Esophagus squamous epithelium (tissue), 5 donors: Measurements from ENCODE around the gene CNPPD1. TPM values are rescaled to one million over a fixed set of nuclear protein-coding genes. Genes with fewer than 3 reads are reported as not detected.

Experiments
- DNase-seq: peaks from one replicate; lab custom pipeline; 2025; lab: John Stamatoyannopoulos, UW
- H3K27ac ChIP-seq, 4 donors: fragments of 200-600 bp; sonication (generic); one replicate each; pipeline ENCODE4 v1.5.1; 2016 to 2019; ENCODE audit warnings: mild to moderate bottlenecking in 1 of 4
- H3K27me3 ChIP-seq, 4 donors: fragments of 200-600 bp; sonication (generic); 1 replicate in 3 of 4; 2 replicates in 1 of 4; pipeline versions ENCODE4 v1.5.1 to v1.6.0; 2017 to 2021; ENCODE audit warnings: antibody characterized with exemption in 1 of 4
- H3K36me3 ChIP-seq, 3 donors: fragments of 200-600 bp; sonication (generic); one replicate each; pipeline ENCODE4 v1.5.1; 2016 to 2019
- H3K4me1 ChIP-seq, 3 donors: fragments of 200-600 bp; sonication (generic); one replicate each; pipeline ENCODE4 v1.5.1; 2017 to 2019
- H3K4me3 ChIP-seq, 4 donors: fragments of 200-600 bp; sonication (generic); 1 replicate in 3 of 4; 2 replicates in 1 of 4; pipeline ENCODE4 v1.5.1; 2016 to 2019; ENCODE audit warnings: mild to moderate bottlenecking in 2 of 4, moderate library complexity in 1 of 4
- H3K9me3 ChIP-seq, 3 donors: fragments of 200-600 bp; sonication (generic); one replicate each; pipeline ENCODE4 v1.5.1; 2016 to 2019
- CTCF ChIP-seq, 6 experiments: fragments of 450-650 bp in 4 of 6; fragments of 200-600 bp in 2 of 6; sonication (generic) in 2 of 6; IDR thresholded peaks; one replicate each; pipeline ENCODE4 v1.5.1; 2016 to 2019; ENCODE audit warnings: antibody characterized with exemption in 6 of 6, mild to moderate bottlenecking in 4 of 6, moderate library complexity in 4 of 6
- POLR2A ChIP-seq, 4 donors: fragments of 450-650 bp; IDR thresholded peaks; one replicate each; pipeline ENCODE4 v1.6.1; 2017; ENCODE audit warnings: antibody characterized with exemption in 4 of 4, mild to moderate bottlenecking in 4 of 4, moderate library complexity in 3 of 4
- WGBS, 2 donors: methylation state at CpG; one replicate each; pipeline ENCODE4 v1.1.5; 2018; 5-methylcytosine and 5-hydroxymethylcytosine counted together
- intact Hi-C: fragments of 100-400 bp; cut with DNase I; formaldehyde crosslinking; loops from one replicate; pipeline ENCODE4 v1.15.0; 2022
- total RNA-seq, 4 donors: library from RNA; depleted of rRNA; stranded (reverse); fragments of >200 nt; gene quantifications; one replicate each; pipeline ENCODE4 v1.1.0, GENCODE V29; 2016
- donor health status: DM: yes; HTN: yes; CAD: no.

CNPPD1 gene
- total RNA-seq, 4 donors from 2014 or later, result 35.3 to 49.8 (median 42.0) TPM

DNA sequence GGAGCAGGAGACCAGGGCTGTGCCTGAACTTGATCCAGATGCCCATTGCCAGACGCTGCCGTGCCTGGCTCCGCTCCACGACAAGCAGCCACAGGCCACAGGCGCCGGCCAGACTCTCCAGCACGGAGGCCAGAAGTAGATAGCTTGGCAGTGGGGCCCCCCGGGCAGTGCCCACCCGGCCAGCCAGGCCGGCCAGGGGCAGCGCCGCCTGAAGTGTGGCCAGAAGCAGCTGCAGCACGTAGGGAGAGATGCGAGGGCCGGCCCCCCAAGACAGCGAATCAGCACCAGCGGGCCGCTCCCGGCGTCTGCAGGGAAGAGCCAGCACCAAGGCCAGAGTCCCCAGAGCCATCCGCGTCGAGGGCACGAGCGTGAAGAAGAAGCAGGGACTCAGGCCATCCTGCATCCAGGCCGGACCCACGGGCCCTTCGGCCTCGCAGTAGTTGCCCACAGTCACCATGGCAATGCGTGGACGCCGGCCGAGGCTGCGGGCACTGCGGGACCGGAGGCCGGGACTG lies 41.5 kb upstream of the CNPPD1 start:
- Histone ChIP-seq H3K4me3 (peak overlapping the region; percentile 47 to 77 (median 65)), H3K27me3 (no peaks in the 10 kb centered on the region), H3K36me3 (peaks cover 39 to 75% (median 40%) of the 10 kb centered on the region in 3 donors), H3K27ac (peak overlapping the region; percentile 88 to 98 (median 95)), H3K9me3 (no peaks in the 10 kb centered on the region), H3K4me1 (peaks cover 21 to 46% (median 29%) of the 10 kb centered on the region in 3 donors)
- TF ChIP-seq POLR2A (IDR thresholded peaks at IDR 0.05), result no peak
- TF ChIP-seq CTCF (IDR thresholded peaks at IDR 0.05), result peak in 1 of 6 experiments; percentile 14
- WGBS, 2 donors, result 0% methylated on average over 1 to 2 of the region's 37 CpGs
- DNase-seq, result no peak
- intact Hi-C loops, result loop anchor here (10.0 kb wide), 1 partner anchor 53 kb away; the partner anchor contains the start of gene NHEJ1

- no peak for TF ChIP-seq CTCF (IDR thresholded peaks at IDR 0.05)
- TF ChIP-seq POLR2A (IDR thresholded peaks at IDR 0.05), result no peak
- H3K36me3 ChIP-seq, result peaks cover 25 to 73% (median 41%) of the 10 kb centered on the region in 3 donors
- H3K4me1 ChIP-seq, result peaks cover 21 to 46% (median 29%) of the 10 kb centered on the region in 3 donors
- intact Hi-C loops, result loop anchor here (10.0 kb wide), 1 partner anchor 52 kb away; the partner anchor contains the start of gene NHEJ1
- no peak overlapping the region for H3K4me3 ChIP-seq
- H3K9me3 ChIP-seq, result no peaks in the 10 kb centered on the region
- H3K27ac ChIP-seq, result peak overlapping the region in 3 of 4 donors; percentile 88 to 98 (median 93)
- no peak for DNase-seq
- H3K27me3 ChIP-seq, result no peaks in the 10 kb centered on the region
- 84 to 92% methylated on average over 2 to 6 of the region's 6 CpGs for WGBS, 2 donors
Measured at GRCh38 chr2:219216535-219216915, 39.8 kb upstream of the CNPPD1 start.

DNA sequence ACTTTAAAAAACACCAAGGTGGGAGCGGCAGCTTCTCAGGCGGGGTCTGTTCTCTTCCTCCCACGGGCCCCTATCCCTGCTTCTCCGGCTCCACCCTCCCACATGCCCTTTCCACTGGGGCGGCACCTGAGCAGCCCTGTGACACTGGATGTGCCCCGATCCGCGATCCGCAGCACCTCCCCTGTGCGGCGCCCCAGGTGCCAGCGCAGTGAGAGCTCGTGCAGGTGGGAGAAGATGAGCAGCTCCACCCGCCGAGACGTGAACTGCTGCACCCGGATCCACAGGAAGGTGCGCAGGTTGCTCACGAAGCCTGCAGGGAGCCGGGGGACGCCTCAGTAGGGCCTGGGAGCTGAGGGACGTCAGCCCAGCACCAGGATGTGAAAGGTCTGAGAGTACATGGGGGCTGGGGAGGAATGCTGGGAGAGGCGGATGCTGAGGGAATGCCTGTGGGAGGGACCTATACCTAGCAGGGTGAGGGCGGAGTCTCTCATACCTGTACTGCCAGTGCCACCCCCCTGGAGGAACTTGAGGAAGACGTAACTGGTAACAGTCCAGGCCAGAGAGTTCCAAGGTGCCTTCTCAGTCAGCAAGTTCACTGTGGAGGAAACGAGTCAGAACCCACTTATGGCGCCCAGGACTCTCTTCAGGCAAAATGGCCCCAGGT lies 39.3 kb upstream of the CNPPD1 start:
- peak overlapping the region in 3 of 4 donors; percentile 88 to 98 (median 93) for H3K27ac ChIP-seq
- no peaks in the 10 kb centered on the region for H3K27me3 ChIP-seq
- no peaks in the 10 kb centered on the region for H3K9me3 ChIP-seq
- H3K4me1 ChIP-seq, result peaks cover 21 to 46% (median 29%) of the 10 kb centered on the region in 3 donors
- no peak for TF ChIP-seq POLR2A (IDR thresholded peaks at IDR 0.05)
- no peak for TF ChIP-seq CTCF (IDR thresholded peaks at IDR 0.05)
- DNase-seq, result no peak
- intact Hi-C loops, result loop anchor here (10.0 kb wide), 1 partner anchor 51 kb away; the partner anchor contains the start of gene NHEJ1
- H3K4me3 ChIP-seq, result no peak overlapping the region
- H3K36me3 ChIP-seq, result peaks cover 23 to 71% (median 36%) of the 10 kb centered on the region in 3 donors
- 88 to 91% methylated on average over 8 to 15 of the region's 27 CpGs for WGBS, 2 donors

- TF ChIP-seq CTCF (IDR thresholded peaks at IDR 0.05), result no peak
- TF ChIP-seq POLR2A (IDR thresholded peaks at IDR 0.05), result no peak
- H3K36me3 ChIP-seq, result peaks cover 28 to 71% (median 31%) of the 10 kb centered on the region in 3 donors
- DNase-seq, result no peak
- no peaks in the 10 kb centered on the region for H3K27me3 ChIP-seq
- 92 to 97% methylated on average over 3 to 5 of the region's 6 CpGs for WGBS, 2 donors
- intact Hi-C loops, result loop anchor here (10.0 kb wide), 1 partner anchor 50 kb away; the partner anchor contains the start of gene NHEJ1
- no peaks in the 10 kb centered on the region for H3K9me3 ChIP-seq
- peaks cover 21 to 41% (median 29%) of the 10 kb centered on the region in 3 donors for H3K4me1 ChIP-seq
- H3K4me3 ChIP-seq, result no peak overlapping the region
- H3K27ac ChIP-seq, result no peak overlapping the region
Measured at GRCh38 chr2:219214786-219215185, 38.1 kb upstream of the CNPPD1 start.

GRCh38 chr2:219214141-219214540 lies 37.4 kb upstream of the CNPPD1 start:
- Histone ChIP-seq H3K36me3 (peaks cover 30 to 74% (median 34%) of the 10 kb centered on the region in 3 donors), H3K27me3 (no peaks in the 10 kb centered on the region), H3K9me3 (no peaks in the 10 kb centered on the region), H3K4me1 (peaks cover 16 to 37% (median 24%) of the 10 kb centered on the region in 3 donors), H3K27ac (no peak overlapping the region), H3K4me3 (no peak overlapping the region)
- TF ChIP-seq POLR2A (IDR thresholded peaks at IDR 0.05) (no peak), CTCF (IDR thresholded peaks at IDR 0.05) (no peak)
- DNase-seq, result no peak
- intact Hi-C loops, result loop anchor here (10.0 kb wide), 1 partner anchor 49 kb away; the partner anchor contains the start of gene NHEJ1
- 90 to 96% methylated on average over 14 to 15 of the region's 15 CpGs for WGBS, 2 donors
